Progenitor cell of endocrine pancreas (in vitro differentiated cells): ENCODE results near the gene AP1S3. TPM values are rescaled to one million over a fixed set of nuclear protein-coding genes. Genes with fewer than 3 reads are reported as not detected.
A peak's percentile ranks its signal among the peaks of the same experiment; 100 is the strongest.

Experiments used
- DNase-seq: peaks from one replicate; pipeline ENCODE4 v3.0.0; 2021; ENCODE audit warnings: low spot score; ENCODE audit not compliant: unreplicated experiment
- H3K27ac Mint-ChIP-seq: 2 replicates; pipeline ENCODE4 v1.8.0; 2021; ENCODE audit warnings: mild to moderate bottlenecking, moderate library complexity, mixed read lengths
- H3K27me3 Mint-ChIP-seq: 2 replicates; pipeline ENCODE4 v1.8.0; 2021; ENCODE audit warnings: mixed read lengths
- H3K36me3 Mint-ChIP-seq: 2 replicates; pipeline ENCODE4 v1.8.0; 2022; ENCODE audit warnings: mixed read lengths; ENCODE audit not compliant: insufficient read depth
- H3K4me1 Mint-ChIP-seq: 2 replicates; pipeline ENCODE4 v1.8.0; 2021; ENCODE audit warnings: low read depth, mixed read lengths
- H3K4me3 Mint-ChIP-seq: 2 replicates; pipeline ENCODE4 v1.8.0; 2021; ENCODE audit warnings: low read depth, mild to moderate bottlenecking, moderate library complexity, mixed read lengths
- H3K9me3 Mint-ChIP-seq: 2 replicates; pipeline ENCODE4 v1.8.0; 2021; ENCODE audit warnings: low read depth, mixed read lengths
- total RNA-seq: library from RNA; stranded (reverse); gene quantifications from 2 replicates; pipeline ENCODE4 v1.2.1, GENCODE V29; 2021
- TF ChIP-seq, protein P1 (sequence below): fragments of 200-600 bp; sonication (generic); IDR thresholded peaks from one replicate; pipeline ENCODE4 v1.5.0; 2021; ENCODE audit warnings: antibody characterized with exemption, mild to moderate bottlenecking; ENCODE audit not compliant: unreplicated experiment

AP1S3 gene
- total RNA-seq, 1 donor from 2014 or later = 11.5 TPM

DNA sequence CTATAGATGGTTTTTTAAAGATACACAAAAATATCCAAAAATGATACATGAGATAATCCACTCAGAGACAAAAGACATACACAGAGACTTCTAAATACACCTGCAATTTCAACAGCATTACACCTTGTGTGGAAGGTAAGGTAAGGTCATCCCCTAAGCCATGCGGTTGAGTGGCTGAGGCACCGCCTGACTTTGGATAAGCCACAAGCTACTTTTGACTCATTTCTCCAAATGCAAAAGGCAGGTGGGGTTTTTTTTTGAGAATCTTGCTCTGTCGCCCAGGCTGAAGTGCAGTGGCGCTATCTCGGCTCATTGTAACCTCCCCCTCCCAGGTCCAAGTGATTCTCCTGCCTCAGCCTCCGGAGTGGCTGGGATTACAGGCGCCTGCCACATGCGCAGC, 13.1 kb downstream of the AP1S3 start:
- Mint-ChIP-seq H3K27me3 (no peaks in the 10 kb centered on the region), H3K4me1 (no peaks in the 10 kb centered on the region), H3K36me3 (peaks cover 9% of the 10 kb centered on the region), H3K27ac (no peak overlapping the region), H3K9me3 (peaks cover 3% of the 10 kb centered on the region), H3K4me3 (no peak overlapping the region)
- no peak for DNase-seq
- TF ChIP-seq, protein P1, sequence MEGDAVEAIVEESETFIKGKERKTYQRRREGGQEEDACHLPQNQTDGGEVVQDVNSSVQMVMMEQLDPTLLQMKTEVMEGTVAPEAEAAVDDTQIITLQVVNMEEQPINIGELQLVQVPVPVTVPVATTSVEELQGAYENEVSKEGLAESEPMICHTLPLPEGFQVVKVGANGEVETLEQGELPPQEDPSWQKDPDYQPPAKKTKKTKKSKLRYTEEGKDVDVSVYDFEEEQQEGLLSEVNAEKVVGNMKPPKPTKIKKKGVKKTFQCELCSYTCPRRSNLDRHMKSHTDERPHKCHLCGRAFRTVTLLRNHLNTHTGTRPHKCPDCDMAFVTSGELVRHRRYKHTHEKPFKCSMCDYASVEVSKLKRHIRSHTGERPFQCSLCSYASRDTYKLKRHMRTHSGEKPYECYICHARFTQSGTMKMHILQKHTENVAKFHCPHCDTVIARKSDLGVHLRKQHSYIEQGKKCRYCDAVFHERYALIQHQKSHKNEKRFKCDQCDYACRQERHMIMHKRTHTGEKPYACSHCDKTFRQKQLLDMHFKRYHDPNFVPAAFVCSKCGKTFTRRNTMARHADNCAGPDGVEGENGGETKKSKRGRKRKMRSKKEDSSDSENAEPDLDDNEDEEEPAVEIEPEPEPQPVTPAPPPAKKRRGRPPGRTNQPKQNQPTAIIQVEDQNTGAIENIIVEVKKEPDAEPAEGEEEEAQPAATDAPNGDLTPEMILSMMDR = no peak

GRCh38 chr2:223822818-223823217, 14.6 kb downstream of the AP1S3 start:
- Mint-ChIP-seq H3K4me1 (no peaks in the 10 kb centered on the region), H3K27ac (no peak overlapping the region), H3K9me3 (peaks cover 3% of the 10 kb centered on the region), H3K36me3 (peaks cover 7% of the 10 kb centered on the region), H3K4me3 (no peak overlapping the region), H3K27me3 (no peaks in the 10 kb centered on the region)
- DNase-seq = no peak
- TF ChIP-seq, protein P1 = no peak

DNA sequence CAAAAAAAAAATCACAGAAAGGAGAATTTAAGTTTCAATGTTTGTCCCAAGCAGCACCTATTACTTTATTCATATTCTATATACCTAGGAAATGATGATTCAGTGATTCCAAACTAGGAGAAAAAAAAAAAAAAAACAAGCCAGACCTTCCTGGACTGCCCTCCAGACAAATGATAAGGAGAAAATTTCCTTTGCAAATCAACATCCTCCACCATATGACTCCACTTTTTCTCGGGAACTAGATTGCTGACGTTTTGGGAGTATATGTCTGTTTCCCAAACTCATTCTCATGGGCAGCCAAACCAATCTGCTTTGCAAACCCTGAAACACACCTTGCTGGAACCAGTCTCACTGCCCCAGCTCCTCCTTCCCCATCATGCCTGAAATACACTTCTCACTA, 16.8 kb downstream of the AP1S3 start:
- Mint-ChIP-seq H3K27me3 (no peaks in the 10 kb centered on the region), H3K36me3 (peaks cover 4% of the 10 kb centered on the region), H3K4me3 (no peak overlapping the region), H3K4me1 (peaks cover 1% of the 10 kb centered on the region), H3K27ac (peak overlapping the region; percentile 9), H3K9me3 (peaks cover 3% of the 10 kb centered on the region)
- no peak for DNase-seq
- TF ChIP-seq, protein P1 = no peak

GRCh38 chr2:223819891-223820290, 17.5 kb downstream of the AP1S3 start:
- Mint-ChIP-seq H3K27ac (no peak overlapping the region), H3K27me3 (no peaks in the 10 kb centered on the region), H3K9me3 (no peaks in the 10 kb centered on the region), H3K4me3 (no peak overlapping the region), H3K36me3 (peaks cover 1% of the 10 kb centered on the region), H3K4me1 (peaks cover 1% of the 10 kb centered on the region)
- TF ChIP-seq, protein P1 = no peak
- no peak for DNase-seq

GRCh38 chr2:223815884-223816570, 21.4 kb downstream of the AP1S3 start:
- Mint-ChIP-seq H3K27ac (no peak overlapping the region), H3K4me1 (peaks cover 1% of the 10 kb centered on the region), H3K9me3 (no peaks in the 10 kb centered on the region), H3K4me3 (no peak overlapping the region), H3K27me3 (no peaks in the 10 kb centered on the region), H3K36me3 (no peaks in the 10 kb centered on the region)
- TF ChIP-seq, protein P1 = no peak
- no peak for DNase-seq
